K562 (cell line): ENCODE measurements around the gene POLD4. TPM values are rescaled to one million over a fixed set of nuclear protein-coding genes. Genes with fewer than 3 reads are reported as not detected.

Source experiments
- BACH1 ChIP-seq: fragments of 200-800 bp; sonication (Bioruptor generic); IDR thresholded peaks from 2 replicates; pipeline ENCODE4 v1.6.1; 2016; ENCODE audit warnings: missing genetic modification characterization, missing compliant biosample characterization
- CREM ChIP-seq: IDR thresholded peaks from 2 replicates; pipeline ENCODE4 v1.6.1; 2014; ENCODE audit warnings: antibody characterized with exemption, low read depth
- ESRRA ChIP-seq: fragments of 450-650 bp; IDR thresholded peaks from 2 replicates; pipeline ENCODE4 v1.6.1; 2014; ENCODE audit warnings: low read depth, mild to moderate bottlenecking, moderate library complexity, borderline replicate concordance
- ETV5 ChIP-seq: sonication (generic); formaldehyde crosslinking; IDR thresholded peaks from 2 replicates; pipeline ENCODE4 v1.4.0; 2020; ENCODE audit warnings: low read depth, mild to moderate bottlenecking, missing genetic modification reagents
- FOS ChIP-seq: IDR thresholded peaks from 3 replicates; pipeline ENCODE4 v1.6.1; 2011; ENCODE audit not compliant: insufficient read length; ENCODE audit errors: extremely low read depth
- GABPA ChIP-seq: fragments of 200-800 bp; sonication (Bioruptor generic); conservative IDR thresholded peaks from 2 replicates; pipeline ENCODE4 v1.6.1; 2016; ENCODE audit warnings: low read depth, missing genetic modification characterization, missing compliant biosample characterization
- HIVEP1 ChIP-seq: fragments of 250-450 bp; sonication (Bioruptor Pico); IDR thresholded peaks from 2 replicates; pipeline ENCODE4 v1.4.0; 2020; ENCODE audit warnings: mild to moderate bottlenecking
- MEIS2 ChIP-seq: fragments of 450-650 bp; IDR thresholded peaks from 2 replicates; pipeline ENCODE4 v1.6.1; 2014; ENCODE audit warnings: mild to moderate bottlenecking; ENCODE audit not compliant: partially characterized antibody
- MTA1 ChIP-seq: fragments of 450-650 bp; IDR thresholded peaks from 2 replicates; pipeline ENCODE4 v1.6.1; 2017; ENCODE audit warnings: borderline replicate concordance
- NR2C1 ChIP-seq, 2 experiments: fragments of 450-650 bp; IDR thresholded peaks; 2 replicates each; pipeline ENCODE4 v1.6.1; 2017; ENCODE audit warnings: mild to moderate bottlenecking in 2 of 2, antibody characterized with exemption in 1 of 2, inconsistent platforms in 1 of 2, missing compliant biosample characterization in 1 of 2, missing genetic modification characterization in 1 of 2
- NR2C2 ChIP-seq, 2 experiments: fragments of 200-800 bp in 1 of 2; sonication (Bioruptor generic) in 1 of 2; sonication (generic) in 1 of 2; formaldehyde crosslinking in 1 of 2; IDR thresholded peaks; 2 replicates each; pipeline versions ENCODE4 v1.6.1 to v1.8.0; 2016 to 2022; ENCODE audit warnings: mild to moderate bottlenecking in 1 of 2, missing compliant biosample characterization in 1 of 2, missing genetic modification characterization in 1 of 2, missing genetic modification reagents in 1 of 2
- PCBP2 ChIP-seq: fragments of 200-400 bp; formaldehyde crosslinking; IDR thresholded peaks from 2 replicates; pipeline ENCODE4 v1.6.1; 2018; ENCODE audit warnings: low read length, low read depth, mild to moderate bottlenecking, moderate library complexity; ENCODE audit not compliant: poor library complexity, severe bottlenecking
- RBBP5 ChIP-seq: fragments of 200-600 bp; sonication (generic); IDR thresholded peaks from 2 replicates; pipeline ENCODE4 v1.6.1; 2012; ENCODE audit warnings: borderline replicate concordance, mild to moderate bottlenecking, low read length, control low read depth, inconsistent platforms; ENCODE audit not compliant: insufficient read depth, poor library complexity, severe bottlenecking
- RBFOX2 ChIP-seq: fragments of 200-400 bp; formaldehyde crosslinking; IDR thresholded peaks from 2 replicates; pipeline ENCODE4 v1.6.1; 2017; ENCODE audit warnings: low read depth, mild to moderate bottlenecking, low read length, moderate library complexity
- RFX7 ChIP-seq: fragments of 250-450 bp; sonication (Bioruptor Pico); IDR thresholded peaks from 2 replicates; pipeline ENCODE4 v1.5.1; 2021; ENCODE audit warnings: mild to moderate bottlenecking
- TAF1 ChIP-seq: IDR thresholded peaks from 2 replicates; pipeline ENCODE4 v1.6.1; 2011; ENCODE audit warnings: mild to moderate bottlenecking, low read length, moderate library complexity; ENCODE audit not compliant: insufficient read depth, control insufficient read depth, severe bottlenecking; ENCODE audit errors: extremely low read depth
- TBP ChIP-seq: optimal IDR thresholded peaks from 2 replicates; pipeline ENCODE3; 2011; ENCODE audit warnings: low read depth, low read length, improper control_type of control experiment
- ZBTB7A ChIP-seq: IDR thresholded peaks from 2 replicates; pipeline ENCODE4 v1.6.1; 2011; ENCODE audit warnings: low read depth, mild to moderate bottlenecking, low read length, moderate library complexity, borderline replicate concordance; ENCODE audit not compliant: control insufficient read depth
- ZNF174 ChIP-seq: fragments of 250-450 bp; sonication (Bioruptor Pico); IDR thresholded peaks from 2 replicates; pipeline ENCODE4 v1.4.0; 2020; ENCODE audit warnings: mild to moderate bottlenecking
- polyA plus RNA-seq, 8 experiments: library from polyadenylated mRNA; depleted of rRNA in 4 of 8; stranded (reverse) in 5 of 8; unstranded in 3 of 8; fragments of >200 nt; fragmentation: Nextera tagmentation in 2 of 8; fragmentation: Illumina TruSeq in 1 of 8; extraction: Ambion mirVana in 2 of 8; extraction: Trizol in 1 of 8; gene quantifications; 2 replicates each; pipeline versions ENCODE4 v1.2.1 to v1.2.3, GENCODE V29; 2011 to 2014; ENCODE audit warnings: inconsistent platforms in 1 of 8, missing spikeins in 1 of 8
- total RNA-seq, 7 experiments: library from RNA; depleted of rRNA in 6 of 7; stranded (reverse); fragments of >200 nt in 6 of 7; fragmentation: Illumina TruSeq in 2 of 7; extraction: Trizol in 2 of 7; gene quantifications; 2 replicates each; pipeline versions ENCODE4 v1.2.1 to v1.2.3, GENCODE V29; 2011 to 2021; ENCODE audit warnings: low replicate concordance in 1 of 7
- TF ChIP-seq, protein P1 (sequence below): fragments of 450-650 bp; formaldehyde crosslinking; IDR thresholded peaks from 2 replicates; pipeline ENCODE4 v1.4.0; 2020; ENCODE audit warnings: mild to moderate bottlenecking
- TF ChIP-seq, protein P2 (sequence below), 2 experiments: fragments of 450-650 bp; IDR thresholded peaks; 2 replicates each; pipeline ENCODE4 v1.6.1; 2018; ENCODE audit warnings: mild to moderate bottlenecking in 2 of 2, low read depth in 1 of 2; ENCODE audit not compliant: partially characterized antibody in 2 of 2

Gene POLD4
- total and polyA plus RNA-seq, 9 of the 15 experiments (the other 6 are each of a cell fraction or from before 2014, with no cell fraction given) = 5.8 to 64.5 (median 18.3) TPM

DNA sequence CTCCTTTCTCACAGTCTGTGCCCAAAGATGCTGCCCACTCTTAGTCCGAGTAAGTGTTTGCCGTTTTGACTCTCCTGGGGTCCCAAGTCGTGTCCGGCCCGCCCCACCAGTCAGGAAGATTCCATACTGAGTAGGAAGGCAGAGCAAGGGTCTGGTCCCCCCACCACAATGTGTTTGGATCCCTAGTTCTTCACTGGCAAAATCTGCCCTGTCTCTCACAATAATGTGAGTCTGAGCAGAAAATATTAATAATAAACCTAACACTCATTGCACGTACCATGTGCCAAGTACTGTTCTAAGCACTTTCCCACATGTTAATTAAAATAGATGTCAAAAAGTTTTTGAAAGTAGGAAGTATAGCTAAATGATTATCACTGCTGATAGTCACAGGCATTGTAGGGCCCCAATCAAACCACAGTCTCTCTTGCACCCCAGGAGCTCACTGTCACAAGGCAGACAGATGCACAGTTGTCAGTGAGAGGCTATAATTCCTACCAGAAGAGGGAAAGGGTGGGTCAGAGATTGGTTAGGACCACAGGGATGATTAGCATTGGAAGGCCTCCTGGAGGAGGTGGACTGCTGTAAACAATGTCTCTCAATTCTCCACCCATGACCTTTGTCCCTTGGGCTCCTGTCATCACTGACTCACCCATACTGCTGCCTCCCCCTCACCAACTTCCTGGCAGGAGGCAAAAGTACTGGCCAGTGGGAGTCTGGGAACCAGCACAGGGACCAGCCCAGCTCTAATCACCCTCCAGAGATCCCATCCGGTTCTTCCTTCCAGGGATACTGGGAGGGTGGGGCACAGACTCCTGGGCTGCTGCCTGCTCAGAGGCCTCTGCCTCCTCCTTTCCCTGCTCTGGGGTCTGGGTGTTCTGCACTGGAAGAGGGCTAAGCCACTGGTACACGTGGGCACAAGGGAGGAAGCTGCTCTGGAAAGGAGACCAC is 1.0 kb upstream of the POLD4 start (continued):
- TF ChIP-seq, protein P1, sequence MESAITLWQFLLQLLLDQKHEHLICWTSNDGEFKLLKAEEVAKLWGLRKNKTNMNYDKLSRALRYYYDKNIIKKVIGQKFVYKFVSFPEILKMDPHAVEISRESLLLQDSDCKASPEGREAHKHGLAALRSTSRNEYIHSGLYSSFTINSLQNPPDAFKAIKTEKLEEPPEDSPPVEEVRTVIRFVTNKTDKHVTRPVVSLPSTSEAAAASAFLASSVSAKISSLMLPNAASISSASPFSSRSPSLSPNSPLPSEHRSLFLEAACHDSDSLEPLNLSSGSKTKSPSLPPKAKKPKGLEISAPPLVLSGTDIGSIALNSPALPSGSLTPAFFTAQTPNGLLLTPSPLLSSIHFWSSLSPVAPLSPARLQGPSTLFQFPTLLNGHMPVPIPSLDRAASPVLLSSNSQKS (CRISPR knock-in tag) = no peak
- peak; percentile 87 for TF ChIP-seq NR2C2 (CRISPR knock-in tag; IDR thresholded peaks at IDR 0.05)
- peak; percentile 96 for TF ChIP-seq NR2C2 (tag; IDR thresholded peaks at IDR 0.05)
- TF ChIP-seq TAF1 = peak; percentile 46
- TF ChIP-seq MTA1 = 0 out of 2 replicates have a peak, but pooled peaks have one; percentile 31
- peak; percentile 58 for TF ChIP-seq GABPA (tag)
- TF ChIP-seq ZBTB7A = peak; percentile 79
- no peak for TF ChIP-seq RFX7 (CRISPR knock-in tag)
- peak; percentile 50; the same call in 1 of the 2 replicates for TF ChIP-seq ESRRA
- TF ChIP-seq, protein P2, sequence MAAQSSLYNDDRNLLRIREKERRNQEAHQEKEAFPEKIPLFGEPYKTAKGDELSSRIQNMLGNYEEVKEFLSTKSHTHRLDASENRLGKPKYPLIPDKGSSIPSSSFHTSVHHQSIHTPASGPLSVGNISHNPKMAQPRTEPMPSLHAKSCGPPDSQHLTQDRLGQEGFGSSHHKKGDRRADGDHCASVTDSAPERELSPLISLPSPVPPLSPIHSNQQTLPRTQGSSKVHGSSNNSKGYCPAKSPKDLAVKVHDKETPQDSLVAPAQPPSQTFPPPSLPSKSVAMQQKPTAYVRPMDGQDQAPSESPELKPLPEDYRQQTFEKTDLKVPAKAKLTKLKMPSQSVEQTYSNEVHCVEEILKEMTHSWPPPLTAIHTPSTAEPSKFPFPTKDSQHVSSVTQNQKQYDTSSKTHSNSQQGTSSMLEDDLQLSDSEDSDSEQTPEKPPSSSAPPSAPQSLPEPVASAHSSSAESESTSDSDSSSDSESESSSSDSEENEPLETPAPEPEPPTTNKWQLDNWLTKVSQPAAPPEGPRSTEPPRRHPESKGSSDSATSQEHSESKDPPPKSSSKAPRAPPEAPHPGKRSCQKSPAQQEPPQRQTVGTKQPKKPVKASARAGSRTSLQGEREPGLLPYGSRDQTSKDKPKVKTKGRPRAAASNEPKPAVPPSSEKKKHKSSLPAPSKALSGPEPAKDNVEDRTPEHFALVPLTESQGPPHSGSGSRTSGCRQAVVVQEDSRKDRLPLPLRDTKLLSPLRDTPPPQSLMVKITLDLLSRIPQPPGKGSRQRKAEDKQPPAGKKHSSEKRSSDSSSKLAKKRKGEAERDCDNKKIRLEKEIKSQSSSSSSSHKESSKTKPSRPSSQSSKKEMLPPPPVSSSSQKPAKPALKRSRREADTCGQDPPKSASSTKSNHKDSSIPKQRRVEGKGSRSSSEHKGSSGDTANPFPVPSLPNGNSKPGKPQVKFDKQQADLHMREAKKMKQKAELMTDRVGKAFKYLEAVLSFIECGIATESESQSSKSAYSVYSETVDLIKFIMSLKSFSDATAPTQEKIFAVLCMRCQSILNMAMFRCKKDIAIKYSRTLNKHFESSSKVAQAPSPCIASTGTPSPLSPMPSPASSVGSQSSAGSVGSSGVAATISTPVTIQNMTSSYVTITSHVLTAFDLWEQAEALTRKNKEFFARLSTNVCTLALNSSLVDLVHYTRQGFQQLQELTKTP (IDR thresholded peaks at IDR 0.05; ENCODE audit: low read depth in 1 of 2, partially characterized antibody in 2 of 2) = peak in 1 of 2 experiments; percentile 26
- TF ChIP-seq BACH1 = peak; percentile 79; the same call in 1 of the 2 replicates
- TF ChIP-seq PCBP2 = no peak
- peak; percentile 87 for TF ChIP-seq MEIS2
- no peak for TF ChIP-seq ZNF174
- TF ChIP-seq RBBP5 = peak; percentile 5
- TF ChIP-seq NR2C1 (IDR thresholded peaks at IDR 0.05) = peak; percentile 92
- peak; percentile 96 for TF ChIP-seq NR2C1 (tag; IDR thresholded peaks at IDR 0.05)
- TF ChIP-seq TBP = no peak
- TF ChIP-seq FOS = peak; percentile 51
- no peak for TF ChIP-seq RBFOX2
- peak; percentile 78 for TF ChIP-seq CREM
- peak; percentile 96 for TF ChIP-seq ETV5 (CRISPR knock-in tag)
- TF ChIP-seq HIVEP1 (CRISPR knock-in tag) = no peak
